Adrenal gland (tissue), 5 donors: ENCODE measurements around the gene TACR2.

Experiments used
- POLR2A ChIP-seq, 2 donors: fragments of 450-650 bp; IDR thresholded peaks; one replicate each; pipeline ENCODE4 v1.6.1; 2017; ENCODE audit warnings: antibody characterized with exemption in 2 of 2, mild to moderate bottlenecking in 2 of 2, moderate library complexity in 1 of 2
- TF ChIP-seq, protein P1 (sequence below), 6 experiments: fragments of 450-650 bp in 4 of 6; fragments of 200-600 bp in 2 of 6; sonication (generic) in 1 of 6; IDR thresholded peaks; 1 replicate in 5 of 6; 2 replicates in 1 of 6; pipeline versions ENCODE4 v1.5.1 to v1.8.0; 2016 to 2021; ENCODE audit warnings: antibody characterized with exemption in 6 of 6, mild to moderate bottlenecking in 2 of 6, moderate library complexity in 1 of 6
- donor health status: DM: no; HTN: no; CAD: no.

DNA sequence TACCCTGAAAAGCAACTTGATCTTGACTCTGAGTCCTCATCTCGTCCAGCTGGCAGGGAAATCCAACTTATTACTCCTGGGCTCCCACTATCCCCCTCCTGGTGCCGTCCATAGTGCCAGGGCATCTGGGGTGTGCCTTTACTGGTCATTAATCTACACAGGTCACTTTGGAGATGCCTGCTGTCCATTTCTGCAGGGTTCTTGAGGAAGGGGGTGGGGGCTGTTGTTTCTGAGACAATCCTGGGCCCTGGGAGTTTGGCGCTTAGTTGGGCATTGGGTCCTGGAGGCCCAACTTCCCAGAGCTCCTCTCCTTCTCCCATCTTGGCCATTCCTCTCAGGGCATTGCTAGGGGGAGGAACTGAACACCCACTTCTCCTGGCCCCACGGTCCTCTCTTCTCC lies 6.0 kb upstream of the TACR2 start:
- TF ChIP-seq, protein P1, sequence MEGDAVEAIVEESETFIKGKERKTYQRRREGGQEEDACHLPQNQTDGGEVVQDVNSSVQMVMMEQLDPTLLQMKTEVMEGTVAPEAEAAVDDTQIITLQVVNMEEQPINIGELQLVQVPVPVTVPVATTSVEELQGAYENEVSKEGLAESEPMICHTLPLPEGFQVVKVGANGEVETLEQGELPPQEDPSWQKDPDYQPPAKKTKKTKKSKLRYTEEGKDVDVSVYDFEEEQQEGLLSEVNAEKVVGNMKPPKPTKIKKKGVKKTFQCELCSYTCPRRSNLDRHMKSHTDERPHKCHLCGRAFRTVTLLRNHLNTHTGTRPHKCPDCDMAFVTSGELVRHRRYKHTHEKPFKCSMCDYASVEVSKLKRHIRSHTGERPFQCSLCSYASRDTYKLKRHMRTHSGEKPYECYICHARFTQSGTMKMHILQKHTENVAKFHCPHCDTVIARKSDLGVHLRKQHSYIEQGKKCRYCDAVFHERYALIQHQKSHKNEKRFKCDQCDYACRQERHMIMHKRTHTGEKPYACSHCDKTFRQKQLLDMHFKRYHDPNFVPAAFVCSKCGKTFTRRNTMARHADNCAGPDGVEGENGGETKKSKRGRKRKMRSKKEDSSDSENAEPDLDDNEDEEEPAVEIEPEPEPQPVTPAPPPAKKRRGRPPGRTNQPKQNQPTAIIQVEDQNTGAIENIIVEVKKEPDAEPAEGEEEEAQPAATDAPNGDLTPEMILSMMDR (IDR thresholded peaks at IDR 0.05) = no peak
- TF ChIP-seq POLR2A (IDR thresholded peaks at IDR 0.05) = no peak
